CD4-positive, alpha-beta T cell treated with Interleukin-6 at 100 ng/mL for 8 hours (primary cell): ENCODE results near the gene MAN1C1.

Experiments
- DNase-seq: peaks from one replicate; pipeline ENCODE4 v3.0.0-alpha.2; 2020; ENCODE audit warnings: mixed read lengths, low spot score

MAN1C1 gene

DNA sequence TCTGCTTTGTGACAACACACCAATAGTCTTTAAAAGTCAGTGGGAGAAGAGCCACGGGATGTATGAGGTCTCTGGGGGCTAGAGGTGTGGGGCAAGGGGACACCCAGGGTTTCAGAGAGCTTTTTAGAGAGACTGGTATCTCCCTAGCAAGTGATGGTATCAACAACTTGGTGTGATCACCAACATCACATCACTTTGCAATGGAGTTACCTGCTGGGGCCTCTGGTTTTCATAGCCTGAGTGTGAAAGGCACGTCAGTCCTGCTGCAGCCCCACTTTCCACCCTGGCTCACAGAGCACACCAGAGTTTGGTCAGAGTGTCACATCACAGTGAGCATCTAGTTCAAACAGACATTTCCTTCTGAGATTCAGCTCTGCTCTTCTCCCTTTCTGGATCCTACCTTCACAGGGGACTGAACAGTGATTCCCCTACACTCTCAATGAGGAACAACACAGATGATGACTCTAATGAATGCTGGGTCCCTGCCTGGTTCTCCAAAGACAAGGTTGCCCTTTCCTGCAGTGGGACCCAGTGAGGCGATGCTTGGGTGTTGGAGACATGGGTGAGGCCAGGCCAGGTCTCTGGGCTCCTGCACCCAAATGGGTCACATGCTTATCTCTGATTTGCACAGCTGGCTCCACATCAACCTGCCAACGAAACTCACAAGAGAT is 2.0 kb upstream of the MAN1C1 start:
- DNase-seq = no peak

DNA sequence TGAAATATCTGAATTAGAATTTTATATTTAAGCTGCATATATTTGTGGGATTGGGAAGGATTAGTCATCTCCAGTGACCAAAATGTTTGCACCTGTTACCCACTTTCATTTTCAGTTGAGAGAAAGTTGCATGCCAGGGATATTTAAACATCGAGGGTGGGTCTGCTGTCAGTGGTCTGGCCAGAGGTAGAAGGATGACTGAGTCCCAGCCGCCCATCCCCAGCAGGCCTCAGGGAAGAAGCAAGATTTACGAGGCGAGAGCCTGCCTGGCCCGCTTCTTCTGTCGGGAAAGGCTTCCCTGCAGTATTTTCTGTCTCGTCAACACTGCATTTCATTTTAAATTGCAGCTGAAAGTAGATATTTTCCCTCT is 1.4 kb upstream of the MAN1C1 start:
- DNase-seq = no peak

DNA sequence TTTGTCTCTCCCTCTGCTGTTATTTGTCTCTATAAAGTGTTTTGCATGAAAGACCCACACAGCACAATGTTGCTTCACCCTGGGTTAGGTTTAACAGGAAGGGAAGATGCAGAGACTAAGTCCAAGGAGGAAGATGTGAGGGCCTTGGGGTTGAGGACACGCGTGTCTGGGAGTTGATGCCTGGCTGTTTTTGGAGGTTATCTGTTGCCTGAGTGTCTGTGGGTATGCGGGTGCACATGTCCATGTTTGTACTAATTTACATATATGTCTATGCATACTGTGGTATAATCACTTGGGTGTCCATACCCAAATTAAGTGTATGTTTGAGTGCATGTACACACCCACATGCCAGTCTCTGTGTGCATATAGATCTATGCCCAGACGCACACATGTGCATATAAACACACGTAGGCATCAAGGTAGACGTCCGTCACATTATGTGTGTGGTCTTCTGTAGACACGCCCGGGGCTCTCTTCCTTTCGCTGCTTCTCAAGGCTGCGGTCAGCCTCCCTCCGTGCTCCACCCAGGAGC is 962 bp upstream of the MAN1C1 start:
- no peak for DNase-seq

DNA sequence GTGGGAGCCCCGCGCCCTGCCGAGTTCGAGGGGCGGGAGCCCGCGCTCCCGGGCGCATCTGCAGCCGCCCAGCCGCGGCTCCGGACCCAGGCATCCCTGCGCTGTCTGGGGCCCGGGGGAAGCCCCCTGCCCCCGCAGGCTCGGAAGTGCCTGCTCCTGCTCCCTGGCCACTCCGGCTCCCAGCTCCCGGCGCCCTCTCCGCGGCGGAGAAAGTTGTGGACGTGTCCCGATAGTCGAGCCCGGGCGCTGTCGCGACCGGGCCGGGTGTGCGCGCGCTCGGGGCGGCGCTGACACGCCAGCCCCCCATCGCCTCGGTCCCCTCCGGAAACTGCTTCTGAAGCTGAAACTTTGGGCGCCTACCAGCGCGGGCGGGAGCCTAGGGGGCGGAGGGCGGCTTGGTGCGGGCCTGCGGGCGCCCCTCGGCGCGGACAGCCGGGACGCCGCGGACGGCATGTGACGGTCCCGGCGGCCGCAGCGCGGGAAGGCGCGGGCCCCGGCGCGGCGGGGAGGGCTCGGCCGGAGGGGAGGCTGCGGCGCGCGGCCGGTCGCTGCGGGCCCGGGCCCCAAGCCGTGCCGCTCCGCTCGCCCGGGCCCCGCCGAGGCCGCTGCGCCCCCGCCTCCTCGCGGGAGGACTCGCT is 515 bp downstream of the MAN1C1 start:
- no peak for DNase-seq

DNA sequence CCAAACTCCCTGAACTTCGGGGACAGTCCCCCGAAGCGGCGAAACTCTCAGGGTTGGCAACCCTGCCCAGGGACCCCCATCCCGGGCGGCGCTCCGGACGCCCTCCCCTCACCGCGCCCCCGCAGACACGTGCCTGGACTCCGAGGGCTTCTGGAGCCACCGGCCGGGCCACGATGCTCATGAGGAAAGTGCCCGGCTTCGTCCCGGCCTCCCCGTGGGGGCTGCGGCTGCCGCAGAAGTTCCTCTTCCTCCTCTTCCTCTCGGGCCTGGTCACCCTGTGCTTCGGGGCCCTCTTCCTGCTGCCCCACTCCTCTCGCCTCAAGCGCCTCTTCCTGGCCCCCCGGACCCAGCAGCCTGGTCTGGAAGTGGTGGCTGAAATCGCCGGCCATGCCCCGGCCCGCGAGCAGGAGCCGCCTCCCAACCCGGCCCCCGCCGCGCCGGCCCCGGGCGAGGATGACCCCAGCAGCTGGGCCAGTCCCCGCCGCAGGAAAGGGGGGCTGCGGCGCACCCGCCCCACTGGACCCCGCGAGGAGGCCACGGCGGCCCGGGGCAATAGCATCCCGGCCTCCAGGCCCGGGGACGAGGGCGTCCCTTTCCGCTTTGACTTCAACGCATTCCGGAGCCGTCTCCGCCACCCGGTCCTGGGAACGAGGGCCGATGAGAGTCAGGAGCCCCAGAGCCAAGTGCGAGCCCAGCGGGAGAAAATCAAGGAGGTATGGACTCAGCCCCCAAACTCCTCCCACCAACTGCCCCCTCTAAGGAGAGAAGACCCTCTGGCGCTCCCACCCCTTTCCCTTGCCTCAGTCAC is 1.2 kb downstream of the MAN1C1 start:
- DNase-seq = no peak

DNA sequence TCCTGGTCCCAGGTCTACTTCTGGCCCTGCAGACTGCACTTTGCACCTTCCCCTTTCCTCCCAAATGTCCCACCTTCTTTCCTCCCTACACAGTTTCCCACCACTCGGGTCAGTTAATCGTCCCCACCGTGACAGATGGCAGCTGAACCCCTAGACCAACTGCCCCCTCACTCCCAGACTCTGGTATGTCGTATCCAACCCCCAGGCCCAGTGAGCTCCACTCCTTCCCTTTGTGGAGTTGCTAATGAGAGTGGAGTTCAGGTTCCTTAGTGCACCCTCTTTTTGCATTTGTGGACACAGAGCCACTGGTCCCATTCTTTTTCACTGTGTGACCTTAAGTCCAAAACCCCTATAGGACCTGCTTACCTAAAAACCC is 1.8 kb downstream of the MAN1C1 start:
- no peak for DNase-seq

DNA sequence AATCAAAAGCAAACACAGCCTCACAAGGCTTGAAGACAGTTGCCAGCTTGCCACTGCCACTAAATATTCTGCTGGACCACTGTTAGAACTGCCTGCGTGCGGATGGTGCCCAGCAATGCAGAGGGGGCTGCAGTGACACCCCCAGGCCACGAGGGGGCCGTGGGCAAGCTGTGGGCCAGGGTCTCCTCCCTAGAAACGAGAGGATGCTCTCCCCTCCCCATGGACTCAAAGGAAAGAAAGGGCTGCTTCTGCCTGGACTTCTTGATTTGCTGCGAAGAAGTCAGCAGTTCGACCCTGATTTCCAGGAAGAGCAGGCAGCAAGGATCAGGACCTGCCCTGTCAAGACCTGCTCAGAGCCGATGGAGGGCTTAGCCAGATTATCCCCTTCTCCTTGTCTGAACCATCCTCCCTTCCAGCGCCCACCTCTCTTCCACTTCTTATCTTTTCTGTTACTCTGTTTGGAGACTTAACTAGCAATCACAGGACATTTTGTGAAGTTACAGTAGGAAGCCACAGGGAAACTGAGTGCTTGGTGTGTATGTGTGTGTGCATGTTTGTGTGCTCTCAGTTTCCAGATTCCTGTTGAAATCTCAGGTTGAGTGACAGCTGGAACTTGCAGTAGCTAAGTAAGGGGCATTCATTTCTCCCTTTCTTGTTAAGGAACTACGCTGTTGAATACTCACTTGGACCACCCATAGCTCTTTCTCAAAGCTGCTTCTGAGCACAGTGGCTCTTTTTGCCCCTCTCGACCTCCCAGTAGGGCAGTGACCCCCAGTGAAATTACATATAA is 2.7 kb downstream of the MAN1C1 start:
- DNase-seq = peak; percentile 50

DNA sequence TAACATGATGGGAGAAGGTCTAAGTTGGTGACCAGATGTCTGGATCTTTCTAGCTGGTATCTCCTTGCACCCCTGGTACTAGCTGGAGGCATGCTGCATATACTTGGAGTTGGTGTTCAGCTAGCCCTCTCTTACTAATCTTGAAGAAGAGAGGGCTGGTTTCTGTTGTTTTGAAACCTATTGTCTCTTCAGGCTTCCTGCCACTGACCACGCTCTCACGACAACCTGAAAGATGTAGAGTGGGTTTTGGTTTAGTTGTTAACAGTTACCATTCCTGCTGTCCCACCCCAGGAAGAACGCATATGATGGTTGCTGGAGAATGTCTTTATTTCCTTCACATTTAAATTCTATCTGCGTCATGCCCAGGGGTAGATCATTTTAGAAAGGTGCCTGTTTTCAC is 3.6 kb downstream of the MAN1C1 start:
- DNase-seq = no peak

DNA sequence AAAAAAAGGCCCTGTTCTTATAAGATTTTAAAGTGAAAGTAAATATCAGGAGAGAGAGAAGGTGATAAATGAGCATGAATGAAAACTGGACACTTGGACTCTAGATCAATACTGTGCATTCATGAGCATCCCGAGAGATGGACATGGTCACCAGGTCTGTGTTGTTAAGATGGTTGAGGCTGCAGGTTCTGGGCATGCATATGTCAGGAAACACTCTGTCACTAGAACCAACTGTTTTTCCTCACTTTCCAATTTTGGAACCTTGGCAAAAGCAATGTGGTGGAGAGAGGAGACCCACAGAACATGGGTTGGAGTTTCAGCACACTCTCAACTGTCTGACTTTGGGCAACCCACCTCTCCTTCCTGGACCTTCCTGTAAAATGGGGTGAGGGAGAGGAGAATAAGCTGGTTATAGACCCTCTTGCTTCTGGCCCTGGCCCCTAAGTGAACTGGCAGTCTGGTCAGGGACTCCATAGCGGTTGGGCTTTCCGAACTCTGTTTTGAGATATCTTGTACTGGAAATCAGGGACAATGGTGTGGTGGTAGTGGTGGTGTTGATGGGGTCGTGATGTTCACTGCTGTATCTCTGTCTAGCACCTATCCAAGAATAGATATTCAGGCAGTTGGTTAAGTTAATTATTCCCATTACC is 4.2 kb downstream of the MAN1C1 start:
- DNase-seq = no peak

DNA sequence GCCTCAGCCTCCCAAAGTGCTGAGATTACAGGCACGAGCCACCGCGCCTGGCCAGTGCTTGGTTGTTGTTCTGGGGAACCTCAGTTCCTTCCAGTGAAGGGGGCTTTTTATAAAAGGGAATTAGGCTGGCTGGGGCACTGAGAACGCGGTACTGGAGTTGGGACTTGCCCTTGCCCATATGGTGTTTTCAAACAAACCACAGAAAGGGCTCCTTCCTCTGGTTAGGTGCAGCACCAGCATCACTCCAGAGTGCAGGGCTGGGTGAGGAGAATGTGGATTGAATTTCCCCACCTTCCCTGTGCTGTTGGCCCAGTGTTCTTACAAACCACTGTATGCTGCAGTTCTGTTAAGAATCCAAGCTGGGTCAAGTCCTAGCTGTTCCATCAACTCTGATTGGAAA is 5.3 kb downstream of the MAN1C1 start:
- DNase-seq = no peak

DNA sequence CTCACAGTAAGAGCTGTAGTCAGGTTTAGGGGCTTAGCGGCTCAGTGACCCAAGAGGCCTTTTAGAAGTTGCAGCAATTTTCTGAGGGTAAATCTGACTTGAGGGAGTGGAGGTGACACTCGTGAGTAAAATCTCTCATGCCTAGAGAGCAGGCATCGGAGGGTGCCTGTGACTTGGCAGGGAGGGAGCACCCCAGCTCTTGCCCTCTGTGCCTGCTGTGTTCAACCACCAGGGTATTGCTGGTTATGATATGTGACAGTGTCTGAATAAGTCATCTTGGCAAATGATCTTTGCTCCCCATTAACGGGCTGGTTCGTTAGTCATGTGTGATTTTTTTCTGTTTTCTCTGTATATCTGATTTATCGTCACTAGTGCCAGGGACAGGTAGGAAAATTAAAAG is 5.9 kb downstream of the MAN1C1 start:
- peak; percentile 41 for DNase-seq

DNA sequence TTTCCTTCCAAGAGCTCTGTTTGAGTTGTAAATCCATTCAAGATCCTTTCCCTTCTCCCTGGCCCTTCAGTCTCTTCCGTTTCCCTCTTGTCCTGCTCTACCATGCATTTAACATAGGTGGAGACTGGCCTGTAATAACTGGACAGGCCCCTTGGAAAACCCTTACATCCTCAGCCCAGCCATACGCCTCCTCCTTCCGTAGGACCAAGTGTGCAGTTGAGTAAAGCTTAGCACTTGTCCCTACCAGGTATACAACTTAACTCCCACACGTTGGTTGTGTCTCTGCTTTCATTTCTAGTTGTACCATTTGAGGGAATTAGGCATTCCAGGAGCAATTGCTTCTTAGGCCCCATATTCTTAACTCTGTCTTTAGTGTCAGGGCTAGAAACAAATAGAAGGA is 6.4 kb downstream of the MAN1C1 start:
- DNase-seq = no peak

DNA sequence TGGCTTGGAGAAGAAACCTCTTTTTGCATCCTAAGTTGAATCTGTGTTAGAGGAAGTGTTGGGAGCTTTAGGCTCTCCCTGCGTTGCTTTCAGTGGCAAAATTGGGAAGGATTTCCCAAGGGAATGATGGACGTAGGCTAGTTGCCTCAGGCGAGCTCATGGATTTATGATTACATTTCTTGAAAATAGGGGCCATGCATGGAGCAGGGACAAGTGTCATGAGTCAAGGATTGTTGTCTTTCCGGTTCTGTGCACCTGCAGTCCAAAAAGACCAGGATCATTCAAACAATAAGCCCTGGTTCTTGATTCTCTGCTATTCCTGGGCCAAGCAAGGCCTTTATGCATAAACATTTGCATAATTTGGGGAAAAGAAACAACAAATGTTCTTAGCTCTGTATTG is 7.1 kb downstream of the MAN1C1 start:
- no peak for DNase-seq

DNA sequence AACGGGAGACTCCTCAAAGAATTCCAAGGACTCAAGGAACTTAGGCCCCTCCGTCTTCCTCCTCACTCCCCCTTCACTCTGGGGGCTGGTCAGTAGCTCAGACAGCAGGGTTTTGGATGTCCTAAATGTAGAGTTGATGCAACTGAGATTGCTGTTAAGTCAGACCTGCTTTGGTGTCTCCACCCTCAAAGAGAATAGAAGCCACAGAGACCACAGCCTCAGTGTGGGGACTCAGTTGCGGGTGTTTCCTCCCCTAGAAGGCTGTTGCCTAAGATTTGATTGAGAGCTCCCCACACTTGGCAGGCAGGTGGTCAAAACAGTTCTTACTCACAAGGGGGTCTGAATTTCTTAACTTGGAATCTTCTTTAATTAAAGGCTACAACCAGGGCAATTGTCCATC is 7.6 kb downstream of the MAN1C1 start:
- peak; percentile 35 for DNase-seq

DNA sequence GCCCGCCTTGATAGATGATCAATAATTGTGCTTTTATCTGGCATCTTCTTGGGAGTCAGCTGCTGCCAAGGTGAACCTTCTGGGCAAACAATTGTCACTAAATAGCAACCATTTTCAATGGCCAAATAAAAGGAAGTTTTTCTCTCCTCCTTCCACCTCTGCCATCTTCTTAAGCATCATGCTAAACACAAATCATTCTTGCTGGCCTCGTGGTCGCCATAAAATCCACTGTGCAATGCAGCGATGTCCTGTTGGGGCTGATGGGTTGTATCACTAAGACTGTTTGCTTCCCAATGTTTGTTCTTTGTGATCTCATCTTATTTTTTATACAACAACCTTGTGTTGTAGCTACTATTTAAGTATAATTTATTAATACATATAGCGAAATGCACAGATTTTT is 8.0 kb downstream of the MAN1C1 start:
- DNase-seq = no peak

DNA sequence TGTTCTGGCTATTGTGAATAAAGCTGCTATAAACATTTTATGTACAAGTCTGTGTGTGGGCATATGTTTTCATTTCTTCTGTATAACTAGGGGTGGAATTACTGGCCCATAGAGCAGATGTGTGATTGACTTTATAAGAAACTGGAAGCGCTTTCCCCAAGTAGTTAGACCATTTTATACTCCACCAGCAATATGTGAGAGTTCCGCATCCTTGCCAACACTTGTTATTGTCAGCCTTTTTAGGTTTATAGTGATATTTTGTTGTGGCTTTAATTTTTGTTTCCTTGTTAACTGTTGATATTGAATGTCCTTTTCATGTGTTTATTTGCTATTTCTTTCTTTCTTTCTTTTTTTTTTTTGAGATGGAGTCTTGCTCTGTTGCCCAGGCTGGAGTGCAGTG is 9.4 kb downstream of the MAN1C1 start:
- DNase-seq = no peak

DNA sequence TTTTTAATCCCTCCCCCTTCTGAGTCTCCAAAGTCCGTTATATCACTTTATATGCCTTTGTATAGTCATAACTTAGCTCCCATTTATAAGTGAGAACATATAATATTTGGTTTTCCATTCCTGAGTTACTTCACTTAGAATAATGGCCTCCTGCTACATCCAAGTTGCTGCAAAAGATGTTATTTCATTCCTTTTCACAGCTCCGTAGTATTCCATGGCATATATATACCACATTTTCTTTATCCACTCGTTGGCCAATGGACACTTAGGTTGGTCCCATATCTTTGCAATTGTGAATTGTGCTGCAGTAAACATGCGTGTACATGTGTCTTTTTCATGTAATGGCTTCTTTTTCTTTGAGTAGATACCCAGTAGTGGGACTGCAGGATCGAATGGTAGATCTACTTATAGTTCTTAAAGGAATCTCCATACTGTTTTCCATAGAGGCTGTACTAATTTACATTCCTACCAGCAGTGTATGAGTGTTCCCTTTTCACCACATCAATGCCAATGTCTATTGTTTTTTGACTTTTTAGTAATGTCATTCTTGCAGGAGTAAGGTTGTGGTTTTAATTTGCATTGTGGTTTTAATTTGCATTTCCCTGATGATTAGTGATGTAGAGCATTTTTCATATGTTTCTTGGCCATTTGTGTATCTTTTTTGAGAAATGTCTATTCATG is 12.3 kb downstream of the MAN1C1 start:
- DNase-seq = no peak

DNA sequence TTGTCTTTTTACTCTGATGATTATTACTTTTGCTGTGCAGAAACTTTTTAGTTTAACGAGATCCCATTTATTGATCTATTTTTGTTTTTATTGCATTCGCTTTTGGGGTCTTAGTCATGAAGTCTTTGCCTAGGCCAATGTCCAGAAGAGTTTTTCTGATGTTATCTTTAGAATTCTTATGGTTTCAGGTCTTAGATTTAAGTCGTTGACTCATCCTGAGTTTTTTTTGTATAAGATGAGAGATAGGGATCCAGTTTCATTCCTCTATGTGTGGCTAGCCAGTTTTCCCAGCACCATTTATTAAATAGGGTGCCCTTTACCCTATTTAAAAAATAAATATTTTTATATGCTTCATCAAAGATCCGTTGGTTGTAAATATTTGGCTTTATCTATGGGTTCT is 13.2 kb downstream of the MAN1C1 start:
- DNase-seq = no peak

DNA sequence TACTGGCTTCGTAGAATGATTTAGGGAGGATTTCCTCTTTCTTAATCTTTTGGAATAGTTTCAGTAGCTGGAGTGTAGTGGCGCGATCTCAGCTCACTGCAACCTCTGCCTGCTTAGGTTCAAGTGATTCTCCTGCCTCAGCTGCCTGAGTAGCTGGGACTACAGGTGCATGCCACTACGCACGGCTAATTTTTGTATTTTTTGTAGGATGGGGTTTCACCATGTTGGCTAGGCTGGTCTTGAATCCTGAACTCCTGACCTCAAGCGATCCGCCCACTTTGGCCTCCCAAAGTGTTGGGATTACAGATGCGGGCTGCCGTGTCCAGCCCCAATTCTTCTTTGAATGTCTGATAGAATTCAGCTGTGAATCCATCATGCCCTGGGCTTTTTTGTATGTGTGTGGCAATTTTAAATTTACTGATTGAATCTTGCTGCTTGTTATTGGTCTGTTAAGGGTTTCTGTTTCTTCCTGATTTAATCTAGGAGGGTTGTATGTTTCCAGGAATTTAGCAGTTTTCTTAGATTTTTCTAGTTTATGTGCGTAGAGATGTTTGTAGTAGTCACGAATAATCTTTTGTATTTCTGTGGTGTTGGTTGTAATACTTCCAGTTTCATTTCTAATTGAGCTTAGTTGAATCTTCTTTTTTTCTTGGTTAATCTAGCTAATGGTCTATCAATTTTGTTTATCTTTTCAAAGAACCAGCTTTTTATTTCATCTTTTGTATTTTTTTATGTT is 15.3 kb downstream of the MAN1C1 start:
- DNase-seq = no peak

DNA sequence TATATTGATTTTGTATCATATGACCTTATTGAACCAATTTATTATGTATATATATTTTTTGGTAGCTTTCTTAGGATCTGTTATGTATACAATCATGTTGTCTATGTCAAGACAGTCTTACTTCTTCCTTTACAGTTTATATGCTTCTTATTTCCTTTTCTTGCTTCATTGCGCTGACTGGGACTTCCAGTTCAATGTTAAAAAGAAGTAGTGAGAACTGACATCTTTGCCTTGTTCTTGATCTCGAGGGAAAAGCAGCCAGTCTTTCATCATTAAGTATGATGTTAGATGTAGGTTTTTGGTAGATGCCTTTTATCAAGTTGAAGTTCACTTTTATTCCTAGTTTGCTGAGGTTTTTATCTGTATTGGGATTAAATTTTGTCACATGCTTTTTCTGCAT is 17.5 kb downstream of the MAN1C1 start:
- no peak for DNase-seq

DNA sequence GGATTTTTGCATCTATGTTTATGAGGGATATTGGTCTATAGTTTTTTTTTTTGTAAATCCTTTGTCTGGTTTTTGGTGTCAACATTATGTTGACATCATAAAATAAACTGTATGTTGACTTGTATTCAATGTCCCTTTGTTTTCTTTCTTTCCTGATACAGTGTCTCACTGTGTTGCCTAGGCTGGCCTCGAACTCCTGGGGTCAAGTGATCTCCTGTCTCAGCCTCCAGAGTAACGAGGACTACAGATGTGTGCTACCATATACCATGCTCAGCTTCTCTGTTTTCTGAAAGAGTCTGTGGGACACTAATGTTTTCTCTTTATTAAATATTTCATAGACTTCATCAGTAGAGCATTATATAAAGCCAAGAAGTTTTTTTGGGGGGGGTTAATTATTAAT is 18.3 kb downstream of the MAN1C1 start:
- DNase-seq = no peak
